Calu3 (cell line): ENCODE measurements around the gene SLC4A7. TPM values are rescaled to one million over a fixed set of nuclear protein-coding genes. Genes with fewer than 3 reads are reported as not detected.

Source experiments
- BruUV-seq: library from RNA; stranded (reverse); fragments of 400-500 nt; replicated peaks from 2 replicates; lab custom pipeline; 2021; lab: Mats Ljungman, UMichigan
- CTCF ChIA-PET: fragments of 300-600 bp; sonication (Branson Sonifier 250); formaldehyde crosslinking; loops from one replicate; lab custom pipeline; 2022; ENCODE audit warnings: antibody characterized with exemption; lab: Charles Lee
- DNase-seq: peaks from one replicate; pipeline ENCODE4 v3.0.0; 2022
- H3K27ac Mint-ChIP-seq: one replicate; pipeline ENCODE4 v1.8.0; 2022; ENCODE audit warnings: mixed read lengths; ENCODE audit not compliant: unreplicated experiment
- H3K27me3 Mint-ChIP-seq: one replicate; pipeline ENCODE4 v1.8.0; 2022; ENCODE audit warnings: mixed read lengths; ENCODE audit not compliant: unreplicated experiment
- H3K36me3 Mint-ChIP-seq: one replicate; pipeline ENCODE4 v1.8.0; 2022; ENCODE audit warnings: mild to moderate bottlenecking, moderate library complexity, mixed read lengths; ENCODE audit not compliant: insufficient read depth, unreplicated experiment
- H3K4me1 Mint-ChIP-seq: one replicate; pipeline ENCODE4 v1.8.0; 2022; ENCODE audit warnings: mild to moderate bottlenecking, low read depth, mixed read lengths; ENCODE audit not compliant: unreplicated experiment
- H3K4me3 Mint-ChIP-seq: one replicate; pipeline ENCODE4 v1.8.0; 2022; ENCODE audit warnings: mild to moderate bottlenecking, low read depth, moderate library complexity, mixed read lengths; ENCODE audit not compliant: unreplicated experiment
- H3K9me3 Mint-ChIP-seq: one replicate; pipeline ENCODE4 v1.8.0; 2022; ENCODE audit warnings: low read depth, mixed read lengths; ENCODE audit not compliant: unreplicated experiment
- CTCF ChIP-seq: fragments of 200-600 bp; IDR thresholded peaks from one replicate; pipeline ENCODE4 v1.8.0; 2022; ENCODE audit warnings: antibody characterized with exemption; ENCODE audit not compliant: unreplicated experiment
- intact Hi-C: fragments of 100-400 bp; cut with micrococcal nuclease; formaldehyde crosslinking; loops from one replicate; pipeline ENCODE4 v1.10.0; 2022; ENCODE audit not compliant: unreplicated experiment
- total RNA-seq: library from RNA; stranded (reverse); gene quantifications from 2 replicates; pipeline ENCODE4 v1.2.3, GENCODE V29; 2022

SLC4A7 gene
- total RNA-seq, 1 experiment from 2014 or later = 61.6 TPM

DNA sequence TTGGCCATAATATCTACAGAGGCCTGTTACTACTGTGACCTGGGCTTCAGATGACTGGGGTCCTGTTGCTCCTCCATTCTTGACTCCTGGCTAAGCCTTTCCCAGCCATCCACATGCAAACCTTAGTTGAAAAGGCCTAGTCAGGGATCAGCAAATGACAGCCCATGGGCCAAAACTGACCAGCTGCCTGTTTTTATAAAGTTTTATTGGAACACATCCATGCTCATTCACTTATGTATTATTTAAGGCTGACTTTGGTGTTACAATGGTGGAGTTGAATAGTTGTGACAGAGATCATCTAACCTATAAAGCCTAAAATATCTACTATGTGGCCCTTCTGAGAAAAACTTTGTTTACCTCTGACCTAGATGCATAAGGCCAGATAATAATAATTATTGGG lies 16.8 kb upstream of the SLC4A7 start:
- no peak for TF ChIP-seq CTCF
- no peak overlapping the region for H3K4me3 Mint-ChIP-seq
- no TSS peak for BruUV-seq
- H3K36me3 Mint-ChIP-seq = no peaks in the 10 kb centered on the region
- no peak overlapping the region for H3K27ac Mint-ChIP-seq
- intact Hi-C loops = no loop called here
- H3K4me1 Mint-ChIP-seq = peaks cover 8% of the 10 kb centered on the region
- CTCF ChIA-PET = no interaction called here
- no peak for DNase-seq
- no peaks in the 10 kb centered on the region for H3K9me3 Mint-ChIP-seq
- no peaks in the 10 kb centered on the region for H3K27me3 Mint-ChIP-seq

DNA sequence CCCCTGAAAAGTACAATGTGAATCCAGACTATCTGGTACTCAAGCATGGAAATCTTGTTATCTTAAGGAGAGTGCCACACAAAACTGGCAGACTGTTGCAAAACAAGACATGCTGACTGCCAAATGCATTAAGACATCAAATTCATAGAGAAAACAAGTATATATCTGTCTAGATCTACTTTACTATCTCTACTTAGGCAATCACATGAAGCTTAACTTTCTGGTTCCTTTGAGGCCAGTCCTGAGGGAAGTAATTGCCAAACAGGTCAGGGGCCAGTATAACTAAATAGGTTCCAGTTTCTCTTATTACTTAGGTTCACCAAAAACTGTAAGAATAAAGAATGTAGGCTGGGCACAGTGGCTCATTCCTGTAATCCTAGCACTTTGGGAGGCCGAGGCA lies 15.9 kb upstream of the SLC4A7 start:
- H3K9me3 Mint-ChIP-seq = no peaks in the 10 kb centered on the region
- no peak for DNase-seq
- CTCF ChIA-PET = interaction anchor here (0.6 kb wide), 1 partner anchor 96 kb away, joined by 3 read pairs; no protein-coding TSS in a partner anchor
- BruUV-seq = no TSS peak
- TF ChIP-seq CTCF = no peak
- H3K4me1 Mint-ChIP-seq = peaks cover 6% of the 10 kb centered on the region
- H3K36me3 Mint-ChIP-seq = no peaks in the 10 kb centered on the region
- no peaks in the 10 kb centered on the region for H3K27me3 Mint-ChIP-seq
- H3K4me3 Mint-ChIP-seq = no peak overlapping the region
- intact Hi-C loops = no loop called here
- no peak overlapping the region for H3K27ac Mint-ChIP-seq

DNA sequence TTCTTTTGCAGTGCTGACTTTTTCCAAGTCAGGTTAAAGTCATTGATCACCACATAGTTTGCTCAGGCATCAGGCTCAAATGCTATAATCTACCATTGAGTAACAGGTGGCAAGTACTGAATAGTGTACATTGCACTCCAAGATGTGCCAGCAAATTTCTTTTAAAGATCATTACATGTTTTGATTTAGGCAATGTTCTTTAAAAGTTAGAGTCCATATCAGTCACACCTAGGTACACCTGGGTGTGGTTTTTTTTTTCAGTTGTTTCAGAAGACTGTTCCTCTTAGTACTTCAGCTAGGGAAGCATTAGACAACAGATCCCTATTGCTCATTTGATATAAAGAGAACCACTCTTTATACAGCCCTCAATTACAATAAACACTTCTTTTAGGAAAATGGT lies 10.6 kb upstream of the SLC4A7 start:
- TF ChIP-seq CTCF = no peak
- CTCF ChIA-PET = no interaction called here
- no TSS peak for BruUV-seq
- Mint-ChIP-seq H3K4me3 (no peak overlapping the region), H3K9me3 (no peaks in the 10 kb centered on the region), H3K4me1 (no peaks in the 10 kb centered on the region), H3K27me3 (no peaks in the 10 kb centered on the region), H3K36me3 (no peaks in the 10 kb centered on the region), H3K27ac (no peak overlapping the region)
- DNase-seq = no peak
- intact Hi-C loops = no loop called here

DNA sequence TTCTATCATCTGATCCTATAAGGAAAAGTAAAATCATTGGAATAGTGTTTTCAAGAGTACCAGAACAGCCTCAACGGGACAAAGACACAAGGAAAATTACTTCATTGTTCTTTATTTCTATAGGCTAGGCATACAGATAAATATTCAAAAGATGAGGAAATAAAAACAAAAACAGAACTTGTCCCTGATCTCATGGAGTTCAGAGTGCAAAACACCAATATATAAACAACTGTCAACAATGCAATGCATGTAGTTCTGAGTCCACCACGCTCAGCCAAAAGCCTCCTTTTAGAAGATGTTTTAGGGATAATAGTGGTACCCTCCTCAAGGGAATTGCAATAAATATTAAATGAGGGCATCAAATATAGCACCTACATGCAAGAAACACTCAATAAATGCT lies 4.6 kb upstream of the SLC4A7 start:
- Mint-ChIP-seq H3K9me3 (no peaks in the 10 kb centered on the region), H3K36me3 (peaks cover 12% of the 10 kb centered on the region), H3K27me3 (no peaks in the 10 kb centered on the region), H3K4me1 (no peaks in the 10 kb centered on the region), H3K4me3 (no peak overlapping the region), H3K27ac (no peak overlapping the region)
- CTCF ChIA-PET = no interaction called here
- no peak for TF ChIP-seq CTCF
- intact Hi-C loops = no loop called here
- BruUV-seq = no TSS peak
- DNase-seq = no peak
